GM18508 (cell line): ENCODE data around the gene IRF2BP1.

Experiments used
- ATAC-seq: cut with Tn5 transposase; IDR thresholded peaks from one replicate; pipeline ENCODE4 v1.9.1; 2021; ENCODE audit warnings: moderate number of reproducible peaks; ENCODE audit not compliant: insufficient read depth, unreplicated experiment

The IRF2BP1 gene, protein sequence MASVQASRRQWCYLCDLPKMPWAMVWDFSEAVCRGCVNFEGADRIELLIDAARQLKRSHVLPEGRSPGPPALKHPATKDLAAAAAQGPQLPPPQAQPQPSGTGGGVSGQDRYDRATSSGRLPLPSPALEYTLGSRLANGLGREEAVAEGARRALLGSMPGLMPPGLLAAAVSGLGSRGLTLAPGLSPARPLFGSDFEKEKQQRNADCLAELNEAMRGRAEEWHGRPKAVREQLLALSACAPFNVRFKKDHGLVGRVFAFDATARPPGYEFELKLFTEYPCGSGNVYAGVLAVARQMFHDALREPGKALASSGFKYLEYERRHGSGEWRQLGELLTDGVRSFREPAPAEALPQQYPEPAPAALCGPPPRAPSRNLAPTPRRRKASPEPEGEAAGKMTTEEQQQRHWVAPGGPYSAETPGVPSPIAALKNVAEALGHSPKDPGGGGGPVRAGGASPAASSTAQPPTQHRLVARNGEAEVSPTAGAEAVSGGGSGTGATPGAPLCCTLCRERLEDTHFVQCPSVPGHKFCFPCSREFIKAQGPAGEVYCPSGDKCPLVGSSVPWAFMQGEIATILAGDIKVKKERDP

DNA sequence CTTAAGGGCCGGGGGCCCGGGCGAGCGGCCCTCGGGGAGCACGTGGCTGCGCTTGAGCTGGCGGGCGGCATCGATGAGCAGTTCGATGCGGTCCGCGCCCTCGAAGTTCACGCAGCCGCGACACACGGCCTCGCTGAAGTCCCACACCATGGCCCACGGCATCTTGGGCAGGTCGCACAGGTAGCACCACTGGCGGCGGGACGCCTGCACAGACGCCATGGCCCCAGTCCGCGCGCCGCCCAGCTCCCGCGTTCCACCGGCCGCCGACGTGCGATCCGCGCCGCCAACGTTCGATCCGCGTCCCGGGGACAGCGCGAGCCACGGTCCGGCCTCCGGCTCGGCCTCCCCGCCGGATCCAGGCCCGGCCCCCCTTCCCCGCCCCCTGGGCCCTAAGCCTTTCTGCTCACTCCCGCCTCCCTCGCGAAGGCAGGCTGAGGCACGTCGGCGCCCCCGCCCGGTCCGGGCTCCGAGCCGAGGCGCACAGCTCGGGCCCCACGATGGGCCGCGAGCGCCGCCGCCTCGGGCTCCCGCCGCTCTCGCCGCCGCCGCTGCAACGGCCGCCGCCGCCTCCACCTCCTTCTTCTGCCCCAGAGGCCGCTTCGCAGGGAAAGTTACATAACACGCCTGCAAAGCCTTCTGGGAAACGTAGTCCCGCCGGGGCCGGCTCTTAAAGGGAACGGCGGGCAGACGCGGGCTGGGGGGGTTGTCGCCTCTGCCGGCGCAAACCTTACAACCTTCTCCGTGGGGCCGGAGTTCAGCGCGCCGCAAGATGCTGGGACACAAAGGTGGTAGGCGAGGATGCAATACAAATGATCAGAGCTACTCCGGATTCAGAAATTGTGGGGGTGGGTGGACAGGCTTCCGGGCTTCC lies at the start of gene IRF2BP1:
IRF2BP1 (minus strand) TSS at position 586 of the 871 bp plus-strand sequence; CDS start at position 219, 367 bp downstream.
- ATAC-seq: no peak

DNA sequence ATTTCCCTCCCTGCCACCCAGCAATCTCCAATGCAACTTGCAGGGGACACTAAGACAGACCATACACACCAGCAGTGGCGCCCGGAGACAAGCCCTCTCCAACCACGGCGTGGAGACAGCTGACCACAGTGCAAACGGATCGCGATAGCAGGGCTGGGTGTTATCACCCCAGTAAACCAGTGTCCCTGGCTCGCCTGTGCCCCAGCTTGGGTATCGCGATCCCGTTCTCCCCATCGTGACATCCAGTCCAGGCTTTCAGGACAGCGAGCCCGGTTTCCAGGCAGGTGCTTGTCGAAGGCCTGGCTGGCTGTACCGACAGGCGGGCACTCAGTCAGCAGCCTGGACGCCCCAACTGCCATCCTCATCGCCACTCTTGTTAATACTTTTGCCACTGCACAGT lies 49.3 kb upstream of the IRF2BP1 start:
- ATAC-seq: no peak

DNA sequence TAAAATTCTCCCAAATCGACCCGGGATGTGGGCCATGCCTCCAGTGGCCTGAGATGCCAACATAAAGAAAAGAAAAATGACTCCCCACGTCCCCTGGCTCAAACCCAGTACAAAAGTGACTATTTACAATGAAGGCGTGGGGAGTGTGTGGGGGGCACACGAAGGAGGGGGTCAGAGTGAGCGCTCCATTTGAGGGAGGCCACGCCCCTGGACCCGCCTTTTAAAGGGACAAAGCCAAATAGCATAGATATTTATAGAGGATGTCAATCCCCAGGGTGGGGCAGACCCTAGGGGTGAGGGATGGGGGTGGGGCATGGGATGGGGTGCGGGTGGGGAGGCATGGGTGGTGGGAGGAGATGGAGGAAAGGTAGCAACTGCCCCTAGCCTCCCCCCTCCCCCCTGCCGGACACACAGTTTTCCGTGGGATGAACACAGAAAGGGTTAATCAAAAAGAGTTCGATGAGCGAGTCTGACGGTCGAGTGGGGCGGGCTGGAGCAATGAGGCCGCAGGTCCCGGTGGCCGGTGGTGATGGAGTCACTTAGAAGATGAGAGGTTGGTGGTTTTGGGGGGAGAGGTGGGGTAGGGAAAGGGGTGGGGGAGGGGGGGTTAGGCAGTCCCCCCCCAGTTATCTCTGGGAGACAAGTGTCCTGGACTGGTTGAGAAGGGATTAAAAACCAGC lies 48.8 kb upstream of the IRF2BP1 start:
- ATAC-seq: no peak

DNA sequence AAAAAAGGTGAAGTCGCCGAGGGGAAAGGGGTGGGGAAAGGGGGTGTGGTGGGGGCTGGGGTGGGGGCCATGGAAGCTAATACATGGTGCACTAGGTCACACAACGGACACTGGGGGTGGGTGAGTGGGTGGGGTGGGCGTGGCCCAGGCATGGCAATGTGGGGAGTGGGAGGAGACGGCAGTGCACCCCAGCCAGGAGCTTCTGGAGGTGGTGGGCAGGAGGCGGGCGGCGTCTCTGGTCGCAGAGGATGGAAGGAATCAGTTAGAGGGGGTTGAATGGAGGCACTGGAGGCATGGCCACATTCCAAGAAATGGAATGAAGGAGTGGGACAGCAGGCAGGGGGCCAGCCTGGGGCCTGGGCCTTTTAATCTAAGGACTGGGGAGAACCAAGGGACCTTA lies 47.8 kb upstream of the IRF2BP1 start:
- no peak for ATAC-seq

DNA sequence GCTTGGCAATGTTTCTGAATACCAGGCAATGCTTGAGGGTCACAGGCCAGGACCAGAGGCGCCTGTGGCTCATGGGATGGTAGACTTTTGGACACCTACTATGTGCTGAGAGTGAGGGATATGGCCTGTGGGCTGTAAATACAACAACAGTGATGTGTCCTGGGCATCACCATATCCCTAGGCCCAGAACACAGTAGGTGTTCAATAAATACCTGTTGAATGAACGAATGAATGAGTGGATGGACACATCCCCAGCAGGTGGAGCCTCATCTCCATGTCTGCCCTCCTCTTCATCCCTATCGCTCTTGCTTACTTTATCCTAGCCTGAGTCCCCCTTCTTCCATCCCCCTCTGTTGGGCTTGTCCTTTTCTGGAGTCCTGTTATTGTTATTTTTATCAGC lies 45.1 kb upstream of the IRF2BP1 start:
- no peak for ATAC-seq

DNA sequence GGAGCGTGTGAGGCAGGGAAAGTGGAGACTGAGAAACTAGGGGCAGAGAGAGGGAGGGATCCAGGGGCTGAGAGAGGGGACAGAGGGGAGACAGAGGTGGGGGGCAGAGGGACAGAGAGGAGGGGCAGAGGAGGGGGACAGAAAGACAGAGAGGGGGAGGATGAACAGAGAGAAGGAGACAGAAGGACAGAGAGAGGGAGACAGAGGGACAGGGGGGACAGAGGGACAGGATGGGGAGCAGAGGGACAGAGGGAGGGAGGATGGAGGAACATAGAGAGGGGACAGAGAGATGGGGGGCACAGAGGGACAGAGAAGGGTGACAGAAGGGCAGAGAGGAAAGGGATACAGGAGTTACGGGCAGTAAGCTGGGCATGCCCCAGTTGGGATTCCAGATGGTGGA lies 43.3 kb upstream of the IRF2BP1 start:
- no peak for ATAC-seq

DNA sequence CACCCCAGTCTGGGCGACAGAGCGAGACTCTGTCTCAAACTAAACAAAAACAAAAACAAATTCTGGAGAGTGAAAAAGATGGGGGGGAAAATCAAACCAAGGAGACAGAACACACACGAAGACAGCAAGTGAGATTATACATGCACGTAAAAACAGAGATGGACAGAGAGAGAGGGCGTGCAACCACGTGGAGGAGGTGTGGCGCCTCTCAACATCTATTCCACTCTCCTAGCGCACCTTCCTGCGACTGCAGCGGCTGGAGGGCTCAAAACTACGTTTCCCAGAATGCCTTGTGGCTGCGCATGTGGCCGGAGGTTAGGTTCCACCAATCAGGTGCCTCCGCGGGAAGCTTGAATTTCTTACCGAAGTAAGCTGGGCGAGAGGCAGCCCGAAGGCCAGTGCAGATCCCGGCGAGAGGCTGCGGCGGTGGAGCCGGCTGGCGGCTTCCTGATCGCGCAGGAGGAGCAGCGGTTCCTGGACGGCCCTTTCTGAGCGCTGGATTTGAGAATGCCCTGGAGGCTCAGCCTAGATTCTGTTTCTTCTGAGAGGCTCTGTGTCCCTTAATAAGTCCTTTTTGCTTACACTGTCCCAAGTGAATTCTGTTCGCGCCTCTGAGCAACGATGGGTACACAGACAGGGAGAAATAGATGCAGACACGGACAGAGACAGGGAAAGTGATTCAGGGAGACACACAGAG lies 41.8 kb upstream of the IRF2BP1 start:
- no peak for ATAC-seq

DNA sequence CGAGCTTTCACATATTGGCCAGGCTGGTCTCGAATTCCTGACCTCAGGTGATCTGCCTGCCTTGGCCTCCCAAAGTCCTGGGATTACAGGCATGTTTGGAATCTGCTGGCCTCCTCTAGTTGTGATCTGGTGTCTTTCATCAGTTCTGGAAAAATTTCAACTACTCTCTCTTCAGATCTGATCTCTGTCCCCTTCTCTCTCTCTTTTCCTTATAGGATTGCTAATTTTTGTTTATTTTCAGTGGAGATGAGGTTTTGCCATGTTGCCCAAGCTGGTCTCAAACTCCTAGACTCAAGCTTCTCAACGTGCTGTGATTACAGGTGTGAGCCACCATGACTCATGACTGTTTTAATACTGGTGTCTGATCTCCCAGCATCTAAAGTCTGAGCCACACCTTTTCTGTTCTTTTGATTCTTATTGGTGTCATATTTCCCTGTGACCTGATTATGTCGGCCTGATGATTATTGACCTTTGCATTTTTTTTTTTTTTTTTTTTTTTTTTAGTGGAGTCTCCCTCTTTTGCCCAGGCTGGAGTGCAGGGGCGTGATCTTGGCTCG lies 39.0 kb upstream of the IRF2BP1 start:
- ATAC-seq: no peak

DNA sequence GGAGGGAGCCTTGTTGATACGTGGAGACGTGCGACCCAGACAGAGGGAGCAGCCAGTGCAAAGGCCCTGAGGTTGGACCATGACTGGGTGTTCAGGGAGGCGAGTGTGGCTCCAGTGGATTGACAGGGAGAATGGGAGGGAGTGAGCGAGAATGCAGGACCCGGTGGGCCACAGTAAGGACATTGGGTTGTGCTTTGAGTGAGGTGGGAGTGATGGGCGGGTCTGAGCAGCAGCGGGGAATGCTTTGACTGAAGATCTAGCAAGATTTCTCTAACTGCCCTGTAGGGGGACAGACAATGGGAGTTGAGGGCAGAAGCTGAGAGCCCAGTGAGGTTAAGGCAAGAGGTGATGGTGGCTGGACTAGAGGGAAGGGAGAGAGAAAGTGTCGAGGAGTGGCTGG lies 36.3 kb upstream of the IRF2BP1 start:
- no peak for ATAC-seq

DNA sequence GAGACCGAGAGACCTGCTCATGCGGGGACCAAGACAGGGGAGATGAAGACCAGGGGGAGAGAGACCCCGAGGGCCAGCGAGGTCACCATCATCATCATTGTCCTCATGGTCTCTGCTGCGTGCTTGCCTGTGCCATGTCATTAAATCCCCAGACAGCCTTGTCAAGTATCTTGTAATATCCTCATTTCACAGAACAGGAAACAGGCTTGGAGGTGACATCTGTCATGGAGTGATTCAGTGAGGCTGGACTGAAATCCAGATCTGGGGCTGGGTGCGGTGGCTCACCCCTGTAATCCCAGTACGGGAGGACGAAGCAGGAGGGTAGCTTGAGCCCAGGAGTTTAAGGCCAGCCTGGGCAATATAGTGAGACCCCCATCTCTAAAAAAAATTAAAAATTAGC lies 34.5 kb upstream of the IRF2BP1 start:
- no peak for ATAC-seq

DNA sequence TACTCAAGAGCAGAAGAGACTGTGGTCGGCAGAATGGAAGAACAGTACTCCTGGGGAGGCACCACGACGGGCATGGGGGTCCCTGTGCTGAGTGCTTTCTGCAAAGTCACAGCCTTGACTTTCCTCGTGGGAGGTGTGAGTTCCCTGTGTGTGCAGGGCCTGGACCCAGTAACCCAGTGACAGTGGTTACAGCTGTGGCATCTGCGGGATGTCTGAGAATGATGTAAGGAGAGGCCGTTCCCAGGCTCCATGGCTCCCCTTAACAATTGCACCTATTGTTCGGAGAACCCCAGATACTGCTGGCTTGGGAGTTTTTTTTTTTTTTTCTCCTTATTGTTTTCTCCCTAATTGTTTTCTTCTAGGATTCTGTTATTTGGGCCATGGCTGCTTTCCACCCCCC lies 33.7 kb upstream of the IRF2BP1 start:
- ATAC-seq: no peak

DNA sequence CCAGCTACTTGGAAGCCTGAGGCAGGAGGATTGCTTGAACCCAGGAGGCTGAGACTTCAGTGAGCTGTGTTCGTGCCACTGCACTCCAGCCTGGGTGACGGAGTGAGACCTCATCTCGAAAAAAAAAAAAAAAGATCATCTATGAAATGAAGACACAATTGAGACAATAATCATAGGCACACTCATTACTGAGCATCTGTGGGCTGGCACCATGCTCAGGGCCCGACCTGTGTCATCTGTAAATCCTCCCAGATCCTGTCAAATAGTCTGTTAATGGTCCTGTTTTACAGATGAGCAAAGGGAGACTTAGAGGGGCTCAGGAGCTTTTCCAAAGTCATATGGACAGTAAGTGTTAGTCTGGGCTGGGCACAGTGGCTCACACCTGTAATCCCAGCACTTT lies 32.8 kb upstream of the IRF2BP1 start:
- ATAC-seq: no peak

DNA sequence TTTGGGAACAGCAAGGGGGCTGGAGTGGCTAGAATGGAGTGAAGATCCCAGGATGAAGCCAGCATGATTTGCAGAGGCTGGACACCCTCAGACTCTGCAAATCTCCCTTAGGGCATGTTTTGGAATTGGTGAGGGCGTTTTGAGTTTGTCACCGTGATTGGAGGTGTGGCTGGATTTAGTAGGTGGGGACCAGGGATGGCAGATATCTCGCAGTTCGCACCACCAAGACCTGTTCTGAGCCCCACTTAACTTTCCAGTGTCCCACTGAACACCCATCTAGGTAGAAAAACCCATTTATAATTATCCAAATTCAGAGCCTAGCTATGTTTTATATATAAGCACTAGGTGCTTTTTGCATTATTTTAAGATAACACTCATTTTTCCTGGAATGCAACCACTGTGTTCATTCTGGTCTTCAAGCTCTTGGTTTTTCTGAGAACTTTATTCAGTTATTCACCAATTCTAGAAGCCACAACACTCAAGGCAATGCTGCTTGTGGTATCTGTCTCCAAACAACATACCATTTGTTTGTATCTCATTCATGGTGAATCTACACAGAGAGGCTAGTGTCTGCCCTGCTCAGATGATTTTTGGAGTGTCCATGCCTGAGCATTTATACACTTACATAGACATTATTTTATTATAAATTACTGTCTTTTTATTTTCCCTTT lies 31.6 kb upstream of the IRF2BP1 start:
- no peak for ATAC-seq

DNA sequence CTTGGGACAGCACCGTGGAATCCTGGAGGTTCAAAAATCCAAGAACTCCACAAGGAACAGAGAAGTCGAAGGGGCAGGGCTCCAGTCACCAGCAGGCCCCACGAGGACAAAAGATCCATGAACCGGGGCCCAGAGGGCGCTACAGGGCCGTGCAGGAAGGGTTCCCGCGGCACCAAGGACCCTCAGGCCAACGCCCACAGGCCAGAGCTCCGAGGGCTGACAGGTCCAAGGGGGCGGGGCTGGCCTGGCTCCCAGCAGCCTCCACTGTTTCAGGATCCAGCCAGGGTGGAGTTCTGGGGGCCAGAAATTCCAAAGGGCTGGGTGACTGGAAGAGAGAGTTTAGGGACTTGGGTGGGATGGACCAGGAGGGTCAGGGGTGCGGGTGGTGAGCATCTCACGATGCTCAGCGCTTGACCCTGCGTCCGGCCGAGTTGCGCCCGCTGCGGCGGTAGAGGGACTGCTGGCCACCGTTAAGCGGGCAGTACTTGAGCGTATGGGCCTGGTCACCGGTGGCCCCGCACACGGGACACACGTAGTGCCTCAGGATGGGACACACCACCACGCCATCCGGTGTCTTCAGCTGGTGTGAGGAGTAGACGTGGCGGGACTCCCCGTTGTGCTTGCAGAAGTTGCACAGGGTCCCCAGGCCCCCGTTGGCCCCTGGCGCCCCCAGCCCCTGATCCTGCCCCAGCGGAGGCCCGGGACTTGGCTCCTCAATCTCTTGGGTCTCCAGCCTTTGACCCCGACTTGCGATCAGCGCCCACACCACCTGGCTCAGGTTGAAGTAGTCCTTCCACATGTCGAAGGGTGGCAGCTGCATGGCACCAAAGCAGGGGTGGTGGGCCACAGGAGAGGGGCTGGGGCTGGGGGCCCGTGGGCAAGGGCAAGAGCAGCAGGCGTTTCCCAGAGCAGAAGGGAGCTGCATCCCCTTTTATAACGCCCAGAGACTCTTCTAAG lies 28.2 kb upstream of the IRF2BP1 start, which contains the start of gene NANOS2:
NANOS2 (minus strand) TSS at position 905 of the 957 bp plus-strand sequence; CDS start at position 820, 85 bp downstream.
- no peak for ATAC-seq

DNA sequence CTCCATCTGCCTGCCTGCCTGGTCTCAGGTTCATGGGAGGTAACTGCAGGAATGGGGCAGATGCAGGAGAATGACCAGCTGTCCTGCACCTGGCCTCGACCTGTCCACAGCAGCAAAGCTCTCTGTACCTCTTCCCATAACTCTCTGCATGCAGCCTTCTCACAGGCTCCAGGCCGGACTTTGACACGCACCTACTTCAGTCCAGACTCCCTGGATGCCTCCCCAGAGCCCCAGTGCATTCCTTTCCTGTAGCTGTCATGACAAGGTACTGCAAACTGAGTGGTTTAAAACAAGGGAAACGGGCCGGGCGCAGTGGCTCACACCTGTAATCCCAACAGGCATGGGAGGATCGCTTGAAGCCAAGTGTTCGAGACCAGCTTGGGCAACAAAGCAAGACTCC lies 25.4 kb upstream of the IRF2BP1 start:
- ATAC-seq: no peak

DNA sequence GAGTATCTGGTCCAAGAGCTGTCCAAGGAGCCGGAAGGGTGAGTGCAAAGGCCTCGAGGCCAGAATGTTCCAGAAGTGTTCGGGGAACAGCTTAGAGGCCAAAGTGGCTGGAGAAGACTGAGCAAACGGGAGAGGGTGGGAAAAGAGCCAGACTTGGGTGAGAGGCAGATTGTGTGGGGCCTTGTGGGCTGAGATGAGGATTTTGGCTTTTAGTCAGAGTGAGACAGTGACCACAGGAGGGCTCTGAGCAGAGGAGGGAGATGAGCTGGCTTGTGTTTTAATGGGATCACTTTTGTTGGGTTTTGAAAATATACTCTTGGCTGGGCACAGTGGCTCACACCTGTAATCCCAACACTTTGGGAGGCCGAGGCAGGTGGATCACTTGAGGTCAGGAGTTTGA lies 23.0 kb upstream of the IRF2BP1 start:
- no peak for ATAC-seq

DNA sequence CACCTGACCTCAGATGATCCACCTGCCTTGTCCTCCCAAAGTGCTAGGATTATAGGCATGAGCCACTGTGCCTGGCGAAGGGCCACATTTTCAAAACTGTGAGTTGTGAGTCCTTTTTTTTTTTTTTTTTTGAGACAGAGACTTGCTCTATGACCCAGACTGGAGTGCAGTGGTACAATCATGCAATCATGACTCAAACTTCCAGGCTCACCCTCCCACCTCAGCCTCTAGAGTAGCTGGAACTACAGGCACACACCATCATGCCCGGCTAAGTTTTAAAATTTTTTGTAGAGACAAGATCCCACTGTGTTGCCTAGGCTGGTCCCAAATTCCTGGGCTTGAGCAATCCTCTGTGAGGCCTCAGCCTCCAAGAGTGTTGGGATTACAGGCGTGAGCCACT lies 20.3 kb upstream of the IRF2BP1 start:
- no peak for ATAC-seq

DNA sequence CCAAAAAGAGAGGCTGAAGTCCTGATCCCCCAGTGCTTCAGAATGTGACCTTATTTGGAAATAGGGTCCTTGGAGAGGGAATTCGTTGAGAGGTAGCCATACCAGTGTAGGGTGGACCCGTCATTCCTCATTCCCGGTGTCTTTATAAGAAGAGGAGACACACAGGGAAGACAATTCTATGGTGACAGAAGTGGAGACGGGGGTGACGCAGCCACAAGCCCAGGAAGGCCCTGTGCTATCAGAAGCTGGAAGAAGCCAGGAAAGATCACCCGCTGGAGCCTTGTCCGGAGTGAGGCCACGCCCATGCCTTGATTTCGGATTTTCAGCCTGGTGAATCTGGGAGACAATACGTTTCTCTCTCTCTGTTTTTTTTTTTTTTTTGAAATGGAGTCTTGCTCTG lies 19.1 kb upstream of the IRF2BP1 start:
- ATAC-seq: no peak
